Measurements from ENCODE around the gene NAGS. TPM values are rescaled to one million over a fixed set of nuclear protein-coding genes. Genes with fewer than 3 reads are reported as not detected.

Gene NAGS
- total RNA-seq, 1 donor from 2014 or later: 0.49 TPM

DNA sequence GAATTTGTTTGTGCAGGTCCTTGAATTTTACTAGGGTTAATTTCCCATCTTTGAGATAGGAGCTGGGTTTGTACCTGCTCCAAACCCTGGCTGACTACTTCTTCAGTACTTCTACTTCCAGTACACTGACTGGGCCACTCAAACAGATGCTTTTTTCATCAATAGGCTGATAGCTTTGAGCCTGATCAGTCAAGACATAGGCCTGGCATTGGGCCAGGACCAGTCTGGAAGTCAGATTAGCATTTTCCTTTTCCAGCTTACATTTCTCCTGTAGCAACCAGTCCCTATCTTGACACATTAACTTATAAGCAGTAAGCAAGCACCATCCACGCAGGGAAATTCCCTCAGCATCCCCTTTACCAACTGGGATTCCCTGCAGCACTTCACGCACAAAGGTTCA lies 17.8 kb downstream of the NAGS start:
- Mint-ChIP-seq H3K9me3 (ENCODE audit: unreplicated experiment) (peaks cover 9% of the 10 kb centered on the region), H3K27me3 (ENCODE audit: unreplicated experiment) (peaks cover 4% of the 10 kb centered on the region), H3K27ac (ENCODE audit: unreplicated experiment) (no peak overlapping the region), H3K4me1 (ENCODE audit: low read depth, unreplicated experiment) (peaks cover 26% of the 10 kb centered on the region), H3K4me3 (ENCODE audit: unreplicated experiment) (peak overlapping the region; percentile 67), H3K36me3 (ENCODE audit: unreplicated experiment) (no peaks in the 10 kb centered on the region)
- TF ChIP-seq, protein P1, sequence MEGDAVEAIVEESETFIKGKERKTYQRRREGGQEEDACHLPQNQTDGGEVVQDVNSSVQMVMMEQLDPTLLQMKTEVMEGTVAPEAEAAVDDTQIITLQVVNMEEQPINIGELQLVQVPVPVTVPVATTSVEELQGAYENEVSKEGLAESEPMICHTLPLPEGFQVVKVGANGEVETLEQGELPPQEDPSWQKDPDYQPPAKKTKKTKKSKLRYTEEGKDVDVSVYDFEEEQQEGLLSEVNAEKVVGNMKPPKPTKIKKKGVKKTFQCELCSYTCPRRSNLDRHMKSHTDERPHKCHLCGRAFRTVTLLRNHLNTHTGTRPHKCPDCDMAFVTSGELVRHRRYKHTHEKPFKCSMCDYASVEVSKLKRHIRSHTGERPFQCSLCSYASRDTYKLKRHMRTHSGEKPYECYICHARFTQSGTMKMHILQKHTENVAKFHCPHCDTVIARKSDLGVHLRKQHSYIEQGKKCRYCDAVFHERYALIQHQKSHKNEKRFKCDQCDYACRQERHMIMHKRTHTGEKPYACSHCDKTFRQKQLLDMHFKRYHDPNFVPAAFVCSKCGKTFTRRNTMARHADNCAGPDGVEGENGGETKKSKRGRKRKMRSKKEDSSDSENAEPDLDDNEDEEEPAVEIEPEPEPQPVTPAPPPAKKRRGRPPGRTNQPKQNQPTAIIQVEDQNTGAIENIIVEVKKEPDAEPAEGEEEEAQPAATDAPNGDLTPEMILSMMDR (IDR thresholded peaks at IDR 0.05; ENCODE audit: partially characterized antibody, unreplicated experiment): no peak
- DNase-seq: no peak

DNA sequence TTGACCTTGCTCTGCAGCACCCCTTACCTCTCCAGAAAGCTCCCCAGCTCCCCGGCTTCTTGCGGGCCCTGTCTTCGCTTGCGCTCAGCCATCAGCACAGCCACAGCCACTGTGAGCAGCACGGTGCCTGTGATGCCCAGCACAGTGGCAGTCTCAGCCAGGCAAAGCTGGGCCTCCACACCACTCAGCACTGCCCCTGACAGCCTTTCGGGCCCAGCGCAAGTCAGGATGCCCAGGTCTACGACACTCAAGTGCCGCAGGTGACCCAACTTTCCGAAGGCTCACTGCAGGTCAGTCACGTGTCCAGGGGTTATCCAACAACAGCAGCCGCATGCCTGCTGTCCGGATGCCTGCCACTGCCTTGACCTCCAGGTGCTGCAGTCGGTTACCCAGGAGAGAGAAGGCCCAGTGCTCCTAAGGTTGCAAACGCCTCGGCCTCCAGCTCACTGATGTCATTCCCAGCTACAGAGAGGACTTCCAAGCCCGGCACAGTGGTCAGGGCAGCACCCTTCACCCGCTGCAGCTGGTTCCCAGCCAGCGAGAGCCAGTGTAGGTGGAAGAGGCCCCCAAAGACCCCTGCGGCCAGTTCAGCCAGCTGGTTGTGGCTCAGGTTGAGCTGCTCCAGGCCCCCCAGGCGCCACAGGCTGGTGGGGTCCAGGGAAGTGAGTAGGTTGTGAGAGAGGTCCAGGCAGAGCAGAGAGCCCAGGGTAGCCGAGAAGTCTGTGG lies 19.3 kb downstream of the NAGS start:
- peaks cover 26% of the 10 kb centered on the region for H3K4me1 Mint-ChIP-seq (ENCODE audit: low read depth, unreplicated experiment)
- H3K27me3 Mint-ChIP-seq (ENCODE audit: unreplicated experiment): peaks cover 4% of the 10 kb centered on the region
- H3K9me3 Mint-ChIP-seq (ENCODE audit: unreplicated experiment): peaks cover 9% of the 10 kb centered on the region
- TF ChIP-seq, protein P1 (IDR thresholded peaks at IDR 0.05; ENCODE audit: partially characterized antibody, unreplicated experiment): no peak
- H3K27ac Mint-ChIP-seq (ENCODE audit: unreplicated experiment): peak overlapping the region; percentile 33
- H3K4me3 Mint-ChIP-seq (ENCODE audit: unreplicated experiment): peak overlapping the region; percentile 63
- H3K36me3 Mint-ChIP-seq (ENCODE audit: unreplicated experiment): no peaks in the 10 kb centered on the region
- no peak for DNase-seq

DNA sequence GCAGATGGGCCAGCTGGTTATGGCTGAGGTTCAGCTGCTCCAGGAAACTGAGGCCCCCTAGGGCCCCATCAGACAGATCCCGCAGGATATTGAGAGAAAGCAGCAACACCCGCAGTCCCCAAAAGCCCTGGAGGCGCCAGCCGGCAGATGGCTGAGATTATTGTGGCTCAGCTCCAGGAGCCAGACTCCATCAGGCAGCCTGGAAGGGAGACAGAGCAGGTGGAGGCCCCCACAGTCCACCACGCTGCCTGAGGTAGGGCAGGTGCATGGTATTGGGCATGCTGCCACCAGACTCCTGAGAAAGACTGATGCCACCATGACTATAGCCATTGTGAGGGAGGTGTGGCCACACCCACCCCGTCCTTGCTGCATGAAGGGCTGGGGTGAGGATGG lies 19.8 kb downstream of the NAGS start:
- peak overlapping the region; percentile 13 for H3K27ac Mint-ChIP-seq (ENCODE audit: unreplicated experiment)
- TF ChIP-seq, protein P1 (IDR thresholded peaks at IDR 0.05; ENCODE audit: partially characterized antibody, unreplicated experiment): no peak
- H3K27me3 Mint-ChIP-seq (ENCODE audit: unreplicated experiment): peaks cover 4% of the 10 kb centered on the region
- no peaks in the 10 kb centered on the region for H3K36me3 Mint-ChIP-seq (ENCODE audit: unreplicated experiment)
- DNase-seq: peak; percentile 43
- peaks cover 27% of the 10 kb centered on the region for H3K4me1 Mint-ChIP-seq (ENCODE audit: low read depth, unreplicated experiment)
- peaks cover 9% of the 10 kb centered on the region for H3K9me3 Mint-ChIP-seq (ENCODE audit: unreplicated experiment)
- peak overlapping the region; percentile 63 for H3K4me3 Mint-ChIP-seq (ENCODE audit: unreplicated experiment)

DNA sequence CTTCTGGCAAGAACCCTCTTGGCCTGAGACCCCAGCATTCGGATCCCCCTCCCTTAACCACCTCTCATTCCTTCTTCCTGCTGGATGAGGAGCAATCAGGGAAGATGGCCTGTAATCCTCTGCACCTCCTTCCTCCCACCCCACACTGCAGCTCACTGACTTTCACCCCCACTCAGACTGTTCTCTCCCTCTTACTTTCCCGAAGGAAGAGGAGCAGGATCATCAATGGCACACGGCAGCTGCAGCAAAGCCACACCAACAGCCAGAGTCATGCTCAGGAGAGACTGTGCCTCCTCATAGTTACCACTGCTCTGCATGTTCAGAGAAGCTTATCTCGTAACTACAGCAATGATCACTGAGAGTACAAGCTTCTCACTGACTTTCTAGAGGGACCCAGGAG lies 20.4 kb downstream of the NAGS start:
- Mint-ChIP-seq H3K9me3 (ENCODE audit: unreplicated experiment) (peaks cover 9% of the 10 kb centered on the region), H3K27ac (ENCODE audit: unreplicated experiment) (peak overlapping the region; percentile 13), H3K4me3 (ENCODE audit: unreplicated experiment) (peak overlapping the region; percentile 44), H3K27me3 (ENCODE audit: unreplicated experiment) (peaks cover 4% of the 10 kb centered on the region), H3K4me1 (ENCODE audit: low read depth, unreplicated experiment) (peaks cover 29% of the 10 kb centered on the region), H3K36me3 (ENCODE audit: unreplicated experiment) (no peaks in the 10 kb centered on the region)
- no peak for DNase-seq
- TF ChIP-seq, protein P1 (IDR thresholded peaks at IDR 0.05; ENCODE audit: partially characterized antibody, unreplicated experiment): no peak

DNA sequence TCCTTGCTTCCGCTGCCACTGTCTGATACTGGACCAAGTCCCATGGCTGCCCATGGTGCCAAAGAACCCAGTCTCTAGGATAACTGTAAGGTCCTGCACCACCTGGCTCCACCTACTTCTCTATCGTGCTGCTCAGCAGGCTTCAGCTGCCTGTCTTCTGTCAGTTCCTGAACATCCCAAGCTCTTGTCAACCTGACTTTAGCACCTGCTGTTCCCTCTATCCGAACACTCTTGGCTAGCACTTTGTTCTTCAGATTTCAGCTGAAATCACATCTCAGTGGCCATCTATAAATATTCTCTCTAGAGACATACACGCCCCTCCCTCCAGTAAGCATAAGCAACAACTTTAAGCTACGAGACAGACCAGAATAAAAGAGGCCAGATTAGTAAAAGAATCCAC lies 25.3 kb downstream of the NAGS start:
- no peaks in the 10 kb centered on the region for H3K36me3 Mint-ChIP-seq (ENCODE audit: unreplicated experiment)
- H3K9me3 Mint-ChIP-seq (ENCODE audit: unreplicated experiment): peaks cover 3% of the 10 kb centered on the region
- TF ChIP-seq, protein P1 (IDR thresholded peaks at IDR 0.05; ENCODE audit: partially characterized antibody, unreplicated experiment): no peak
- DNase-seq: no peak
- no peaks in the 10 kb centered on the region for H3K27me3 Mint-ChIP-seq (ENCODE audit: unreplicated experiment)
- peaks cover 10% of the 10 kb centered on the region for H3K4me1 Mint-ChIP-seq (ENCODE audit: low read depth, unreplicated experiment)
- no peak overlapping the region for H3K4me3 Mint-ChIP-seq (ENCODE audit: unreplicated experiment)
- no peak overlapping the region for H3K27ac Mint-ChIP-seq (ENCODE audit: unreplicated experiment)

Data from glutamatergic neuron (in vitro differentiated cells).